Eye (tissue), 1 donor: ENCODE data around the gene SORL1.

Experiments used
- DNase-seq: peaks from one replicate; pipeline ENCODE4 v3.0.0-alpha.2; 2015

SORL1 gene

DNA sequence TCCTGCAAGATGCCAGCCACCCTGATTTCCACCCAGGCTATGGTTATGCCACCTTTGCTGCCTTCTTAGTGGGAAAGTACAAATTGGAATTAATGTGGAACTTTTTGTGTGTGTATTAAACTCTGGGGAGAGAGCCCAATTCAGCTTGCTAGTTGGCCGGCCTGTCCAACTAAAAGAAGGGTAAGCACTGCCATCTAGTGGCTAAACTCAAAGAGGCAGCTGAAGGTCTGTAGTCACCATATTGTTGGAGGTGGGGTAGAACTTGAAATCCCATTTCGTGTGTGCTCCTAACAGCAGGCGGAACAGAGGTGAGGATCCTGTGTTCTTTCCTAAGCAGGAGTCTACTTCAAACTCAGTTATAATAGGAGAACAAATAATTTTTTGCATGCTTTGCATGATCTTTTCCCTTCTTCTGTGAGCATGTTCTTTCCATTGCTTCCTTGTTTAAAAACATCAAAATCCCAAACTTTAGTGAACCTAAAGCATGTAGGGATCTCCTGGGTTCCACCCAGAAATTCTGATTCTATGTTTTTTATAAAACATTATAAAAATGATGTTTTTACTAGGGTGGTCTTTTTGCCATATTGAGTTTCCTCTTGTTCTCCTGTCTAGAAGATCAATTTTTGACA, 139.4 kb downstream of the SORL1 start:
- peak; percentile 93 for DNase-seq

- DNase-seq = no peak
Measured at GRCh38 chr11:121592708-121593107, 140.6 kb downstream of the SORL1 start.

GRCh38 chr11:121595717-121596161, 143.6 kb downstream of the SORL1 start:
- peak; percentile 33 for DNase-seq

DNA sequence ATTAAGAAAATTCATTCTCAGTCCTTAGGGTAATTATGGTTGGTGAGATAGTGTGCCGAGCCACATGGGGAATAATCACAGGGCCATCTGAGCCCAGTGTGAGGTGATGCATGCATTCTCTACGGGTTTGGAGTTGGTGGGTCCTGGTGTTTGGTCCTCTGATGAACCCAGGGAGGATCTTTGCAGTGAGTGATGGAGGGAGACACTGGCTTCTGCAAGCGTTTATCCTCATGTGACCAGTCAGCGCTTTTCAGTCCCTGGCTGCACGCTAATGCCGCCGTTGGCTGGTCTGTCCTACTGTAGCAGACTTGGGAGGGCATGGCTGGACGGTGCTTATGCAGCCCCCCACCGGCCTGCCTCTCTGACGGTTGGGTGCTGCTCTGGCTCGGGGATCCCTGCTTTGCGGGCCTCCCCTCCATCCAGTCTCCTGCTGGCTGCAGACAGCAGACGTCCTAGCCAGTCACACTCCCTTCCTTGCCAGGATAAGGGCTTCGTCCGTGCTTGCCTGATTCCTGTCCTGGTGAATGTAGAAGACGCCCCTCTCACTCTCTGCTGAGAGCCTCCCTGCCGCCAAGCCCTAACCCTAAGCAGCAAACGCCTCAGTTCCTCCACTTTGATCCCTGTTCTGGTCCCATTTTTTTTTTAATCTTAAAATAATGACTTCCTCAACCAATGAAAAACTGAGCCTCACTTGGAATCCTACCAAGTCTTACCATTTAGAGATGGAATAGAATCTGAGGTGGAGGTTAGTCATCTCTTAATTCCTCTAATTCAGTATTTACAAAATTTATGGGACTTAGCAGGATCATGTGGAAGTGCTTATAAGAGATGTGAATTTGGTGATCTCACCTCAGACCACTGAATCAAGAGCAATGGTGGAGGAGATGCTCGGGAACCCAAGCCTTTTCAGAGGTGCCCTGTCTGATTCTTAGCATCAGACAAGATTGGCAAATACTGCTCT, 144.4 kb downstream of the SORL1 start:
- DNase-seq = no peak

GRCh38 chr11:121603316-121603715, 151.2 kb downstream of the SORL1 start:
- no peak for DNase-seq

GRCh38 chr11:121604152-121604551, 152.0 kb downstream of the SORL1 start:
- no peak for DNase-seq

DNA sequence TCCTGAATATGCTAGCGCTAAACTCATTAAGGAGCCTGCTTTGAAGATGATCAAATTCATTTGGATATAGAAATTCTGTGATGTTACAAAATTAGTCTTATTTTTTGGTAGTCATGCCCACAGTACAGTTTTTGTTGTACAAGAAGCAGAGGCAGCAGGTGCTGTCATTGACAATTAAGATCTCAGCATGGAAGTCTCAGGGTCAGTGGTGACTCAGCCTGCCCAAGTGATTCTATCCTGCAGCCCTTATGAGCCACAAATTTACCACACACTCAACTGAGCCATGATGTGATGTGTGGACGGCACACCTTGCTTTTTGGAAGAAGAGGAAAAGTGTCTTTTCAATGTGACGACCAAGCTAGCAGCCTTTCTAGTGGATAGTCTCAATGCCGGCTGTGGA, 154.2 kb downstream of the SORL1 start:
- no peak for DNase-seq

GRCh38 chr11:121607341-121607740, 155.2 kb downstream of the SORL1 start:
- no peak for DNase-seq

DNA sequence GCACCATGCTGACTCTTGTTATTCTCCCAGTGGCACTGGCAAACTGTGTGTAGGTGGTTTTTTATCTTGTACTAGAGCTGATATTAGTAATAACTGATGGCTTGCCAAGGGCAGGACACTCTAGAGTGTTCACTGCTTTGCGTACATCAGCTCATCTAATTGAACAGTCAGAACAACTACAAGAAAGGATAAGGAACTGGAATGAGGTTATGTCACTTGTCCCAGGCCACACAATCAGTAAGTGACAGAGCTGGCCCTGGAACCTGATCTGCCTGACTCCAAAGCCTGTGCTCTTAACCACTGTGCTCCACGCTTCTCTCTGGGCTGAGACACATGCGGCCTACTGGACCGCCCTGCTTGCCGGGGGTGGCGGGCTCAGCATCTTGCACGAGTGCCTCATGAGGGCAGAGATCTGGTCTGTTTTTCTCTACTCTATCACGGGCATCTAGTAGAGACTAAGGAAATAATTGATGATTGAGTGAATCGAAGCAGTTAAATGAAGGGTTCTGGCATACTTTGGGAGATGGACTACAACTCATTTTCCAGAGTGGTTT, 156.5 kb downstream of the SORL1 start:
- no peak for DNase-seq

DNA sequence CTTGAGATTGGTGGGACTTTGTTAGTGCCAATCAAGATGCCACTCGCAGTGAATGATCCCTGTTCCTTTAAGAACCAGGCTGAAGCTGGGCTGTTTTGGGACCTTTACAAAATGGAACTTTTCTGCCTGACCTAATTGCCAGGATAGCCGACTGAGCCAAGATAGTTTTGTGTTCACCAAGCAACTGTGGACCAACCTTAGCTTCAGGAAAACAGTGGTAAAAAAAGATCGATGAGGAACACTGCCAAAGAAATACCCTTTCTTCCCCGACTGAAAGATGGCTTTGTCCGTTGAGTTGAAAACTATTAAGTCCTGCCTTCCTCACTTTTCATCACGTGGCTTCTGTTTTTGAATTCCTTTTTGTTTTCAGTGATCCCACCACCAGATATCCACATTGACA, 158.6 kb downstream of the SORL1 start:
- DNase-seq = no peak

- DNase-seq = no peak
Measured at GRCh38 chr11:121611242-121611641, 159.1 kb downstream of the SORL1 start.

GRCh38 chr11:121613724-121614123, 161.6 kb downstream of the SORL1 start:
- no peak for DNase-seq

- no peak for DNase-seq
Measured at GRCh38 chr11:121614636-121615240, 162.6 kb downstream of the SORL1 start.

- DNase-seq = no peak
Measured at GRCh38 chr11:121615501-121615900, 163.4 kb downstream of the SORL1 start.

DNA sequence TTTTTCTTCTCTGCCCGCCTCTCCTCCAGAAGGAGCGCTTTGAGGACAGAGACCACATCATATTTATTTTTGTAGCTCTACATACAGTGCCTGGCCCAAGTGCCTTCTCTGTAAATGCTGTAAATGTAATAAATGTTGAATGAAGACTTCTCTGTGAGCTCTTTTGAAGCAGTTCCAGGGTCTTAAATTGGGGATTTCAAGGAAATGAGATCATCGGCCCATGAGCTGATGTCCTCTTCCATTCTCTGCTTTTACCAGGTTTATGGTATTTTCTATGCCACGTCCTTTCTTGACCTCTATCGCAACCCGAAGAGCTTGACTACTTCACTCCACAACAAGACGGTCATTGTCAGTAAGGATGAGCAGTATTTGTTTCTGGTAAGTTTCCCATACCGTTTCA, 166.4 kb downstream of the SORL1 start:
- no peak for DNase-seq

- DNase-seq = no peak
Measured at GRCh38 chr11:121625777-121626506, 173.8 kb downstream of the SORL1 start.

DNA sequence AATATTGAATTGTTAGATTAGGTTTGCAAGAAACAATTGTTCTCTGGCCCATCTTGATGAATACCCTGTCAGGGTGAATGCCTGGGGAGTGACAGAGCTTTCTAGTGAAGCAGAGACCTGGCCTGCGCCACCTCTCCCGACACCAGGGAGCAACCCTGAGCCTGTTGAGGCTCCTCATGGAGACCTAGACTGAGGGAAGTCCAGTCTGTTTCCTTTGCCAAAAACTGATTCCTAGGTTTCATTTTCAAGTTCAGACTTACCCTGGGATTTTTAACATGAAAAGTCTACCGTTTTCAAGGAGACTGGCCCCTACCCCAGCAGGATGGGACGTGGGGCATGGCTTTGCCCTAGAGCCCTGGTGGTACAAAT, 174.4 kb downstream of the SORL1 start:
- DNase-seq = no peak

DNA sequence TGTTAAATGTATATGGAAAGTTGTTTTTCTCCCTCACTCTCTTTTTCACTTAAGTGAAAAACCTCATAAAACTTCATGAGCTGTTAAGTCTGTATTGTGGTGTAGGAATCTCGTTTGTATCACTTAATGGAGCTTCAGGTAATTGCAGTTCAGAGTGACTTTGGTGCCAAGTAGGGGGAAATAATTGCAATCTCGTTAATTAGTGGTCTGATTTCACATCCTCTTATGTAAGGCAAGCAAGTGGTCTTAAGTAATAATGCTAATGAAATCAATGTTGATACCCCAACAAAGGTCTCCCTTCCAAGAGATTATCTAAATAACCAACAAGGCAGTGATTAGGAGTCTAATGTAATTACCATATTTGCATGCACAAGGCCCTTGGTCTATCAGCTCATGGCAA, 174.9 kb downstream of the SORL1 start:
- DNase-seq = no peak

DNA sequence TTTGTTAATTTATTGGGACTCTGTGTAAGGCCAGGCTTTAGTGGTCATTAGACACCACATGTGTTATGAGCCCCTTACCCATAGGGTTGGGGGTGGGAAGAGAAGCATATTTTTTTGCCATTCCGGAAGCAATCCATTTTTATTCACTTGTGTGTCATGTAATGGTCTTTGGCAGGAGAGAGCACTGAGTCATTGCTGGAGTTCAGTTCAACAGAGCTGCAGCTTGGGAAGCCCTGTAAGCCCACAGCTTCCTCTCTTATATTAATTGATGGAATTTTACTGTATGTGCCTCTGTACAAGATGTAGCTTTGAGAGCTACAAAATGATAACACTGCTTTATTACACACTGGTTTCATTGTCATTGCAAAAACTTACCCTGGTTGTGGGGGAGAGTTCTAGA, 177.9 kb downstream of the SORL1 start:
- no peak for DNase-seq

DNA sequence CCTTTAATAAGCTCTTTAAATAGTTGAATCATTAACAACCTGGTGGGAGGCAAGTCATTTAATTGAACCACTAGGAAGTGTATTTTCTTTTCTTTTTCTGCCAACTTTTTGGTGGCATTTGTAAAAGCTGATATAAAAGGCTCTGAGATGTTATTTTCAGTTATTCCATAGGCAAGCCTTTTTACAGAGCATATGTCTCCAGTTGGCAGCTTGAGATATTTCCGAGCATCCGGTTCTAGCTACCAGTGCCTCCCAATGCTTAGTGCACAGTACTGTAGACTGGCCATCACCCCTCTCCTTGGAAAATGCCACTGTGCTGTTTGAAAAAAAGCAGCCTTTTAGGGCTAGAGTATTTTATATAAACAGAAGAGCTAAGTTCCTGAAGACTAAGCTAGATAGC, 179.3 kb downstream of the SORL1 start:
- no peak for DNase-seq

GRCh38 chr11:121634273-121634672, 182.2 kb downstream of the SORL1 start:
- no peak for DNase-seq

DNA sequence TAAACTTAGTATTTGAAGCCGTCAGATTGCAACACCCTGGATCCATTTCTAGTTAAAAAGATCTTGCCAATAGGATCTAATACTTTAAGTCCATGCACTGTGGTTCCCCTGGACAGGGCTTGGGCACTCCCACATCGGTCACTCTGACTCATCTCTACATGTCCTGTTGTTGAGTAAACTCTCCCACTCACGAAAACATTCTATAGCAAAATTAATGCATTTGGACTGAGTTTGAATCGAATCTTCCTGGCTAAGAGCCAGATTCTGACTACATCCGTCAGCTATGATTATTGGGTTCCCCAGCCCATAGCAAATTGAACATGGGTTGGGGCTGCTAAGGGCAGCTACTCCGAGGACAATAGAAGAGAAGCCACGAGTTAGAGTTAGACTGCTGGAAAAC, 182.8 kb downstream of the SORL1 start:
- no peak for DNase-seq
